Astrocyte (in vitro differentiated cells and primary cell): Measurements from ENCODE around the gene SEC23B. TPM values are rescaled to one million over a fixed set of nuclear protein-coding genes. Genes with fewer than 3 reads are reported as not detected.
"Not testable (repeated sequence)": the region's sequence is repeated elsewhere in the genome, so short reads cannot be mapped to it uniquely, and the experiment has no call there.

ENCODE experiments used
- DNase-seq: peaks from one replicate; pipeline ENCODE4 v3.0.0-alpha.2; 2010; ENCODE audit warnings: low read depth
- FAIRE-seq: peaks from 2 replicates; lab custom pipeline; 2011; peaks lifted over from hg19 to GRCh38; lab: Jason Lieb, UNC
- H2AFZ ChIP-seq: 2 replicates; pipeline ENCODE4 v1.6.0; 2012; ENCODE audit warnings: low read depth, low read length, inconsistent platforms
- H3K27ac ChIP-seq: 2 replicates; pipeline ENCODE4 v1.5.1; 2011; ENCODE audit warnings: low read depth, low read length, inconsistent platforms
- H3K27me3 ChIP-seq: 2 replicates; pipeline ENCODE4 v1.6.0; 2011; ENCODE audit warnings: low read length, inconsistent platforms; ENCODE audit not compliant: insufficient read depth
- H3K36me3 ChIP-seq: 2 replicates; pipeline ENCODE4 v1.5.1; 2011; ENCODE audit warnings: low read length, inconsistent platforms; ENCODE audit not compliant: insufficient read depth
- H3K4me1 ChIP-seq: 2 replicates; pipeline ENCODE4 v1.5.1; 2011; ENCODE audit warnings: low read length, inconsistent platforms; ENCODE audit not compliant: insufficient read depth
- H3K4me2 ChIP-seq: 2 replicates; pipeline ENCODE4 v1.6.0; 2012; ENCODE audit warnings: low read length, inconsistent platforms
- H3K4me3 ChIP-seq: 2 replicates; pipeline ENCODE4 v1.5.1; 2011; ENCODE audit warnings: low read depth, mild to moderate bottlenecking, low read length, inconsistent platforms; ENCODE audit not compliant: insufficient read depth
- H3K79me2 ChIP-seq: 2 replicates; pipeline ENCODE4 v1.6.0; 2012; ENCODE audit warnings: mild to moderate bottlenecking, low read length, inconsistent platforms; ENCODE audit not compliant: insufficient read depth
- H3K9ac ChIP-seq: 2 replicates; pipeline ENCODE4 v1.6.0; 2012; ENCODE audit warnings: mild to moderate bottlenecking, low read length, inconsistent platforms
- H3K9me3 ChIP-seq: 2 replicates; pipeline ENCODE4 v1.5.1; 2012; ENCODE audit warnings: low read depth, mild to moderate bottlenecking, low read length, inconsistent platforms; ENCODE audit not compliant: insufficient read depth
- H4K20me1 ChIP-seq: 2 replicates; pipeline ENCODE4 v1.6.0; 2012; ENCODE audit warnings: low read length, inconsistent platforms; ENCODE audit not compliant: insufficient read depth
- H3K27ac Mint-ChIP-seq: one replicate; pipeline ENCODE4 v1.8.0; 2021; ENCODE audit warnings: mild to moderate bottlenecking, mixed read lengths; ENCODE audit not compliant: unreplicated experiment
- H3K27me3 Mint-ChIP-seq: one replicate; pipeline ENCODE4 v1.8.0; 2021; ENCODE audit warnings: low read depth, mixed read lengths; ENCODE audit not compliant: unreplicated experiment
- H3K36me3 Mint-ChIP-seq: one replicate; pipeline ENCODE4 v1.8.0; 2021; ENCODE audit warnings: low read depth, mixed read lengths; ENCODE audit not compliant: unreplicated experiment
- H3K4me1 Mint-ChIP-seq: one replicate; pipeline ENCODE4 v1.8.0; 2021; ENCODE audit warnings: low read depth, mixed read lengths; ENCODE audit not compliant: unreplicated experiment
- H3K4me3 Mint-ChIP-seq: one replicate; pipeline ENCODE4 v1.8.0; 2021; ENCODE audit warnings: mild to moderate bottlenecking, moderate library complexity, mixed read lengths; ENCODE audit not compliant: unreplicated experiment
- H3K9me3 Mint-ChIP-seq: one replicate; pipeline ENCODE4 v1.8.0; 2021; ENCODE audit warnings: mild to moderate bottlenecking, mixed read lengths; ENCODE audit not compliant: unreplicated experiment
- EZH2 ChIP-seq: IDR thresholded peaks from 2 replicates; pipeline ENCODE4 v1.6.1; 2012; ENCODE audit warnings: mild to moderate bottlenecking, low read length, inconsistent platforms; ENCODE audit not compliant: insufficient read depth
- total RNA-seq: library from RNA; stranded (reverse); gene quantifications from 2 replicates; pipeline ENCODE4 v1.2.1, GENCODE V29; 2021
- TF ChIP-seq, protein P1 (sequence below): IDR thresholded peaks from 2 replicates; pipeline ENCODE4 v1.5.1; 2011; ENCODE audit warnings: low read depth, mild to moderate bottlenecking, inconsistent platforms, low read length, moderate library complexity; ENCODE audit not compliant: insufficient read depth

Gene SEC23B
- total RNA-seq, 1 donor from 2014 or later, result 61.5 TPM

GRCh38 chr20:18514127-18514526 is 6.4 kb downstream of the SEC23B start:
- H3K36me3 Mint-ChIP-seq, result peaks cover 6% of the 10 kb centered on the region
- H3K4me1 Mint-ChIP-seq, result peaks cover 3% of the 10 kb centered on the region
- Histone ChIP-seq H3K4me2 (no peak overlapping the region), H3K9ac (no peak overlapping the region), H3K4me3 (no peak overlapping the region), H3K36me3 (peaks cover 38% of the 10 kb centered on the region), H3K4me1 (no peaks in the 10 kb centered on the region), H3K9me3 (no peaks in the 10 kb centered on the region), H3K79me2 (peaks cover 35% of the 10 kb centered on the region), H2AFZ (no peak overlapping the region), H4K20me1 (peaks cover 8% of the 10 kb centered on the region), H3K27me3 (no peaks in the 10 kb centered on the region), H3K27ac (no peak overlapping the region)
- TF ChIP-seq EZH2, result no peak
- TF ChIP-seq, protein P1, sequence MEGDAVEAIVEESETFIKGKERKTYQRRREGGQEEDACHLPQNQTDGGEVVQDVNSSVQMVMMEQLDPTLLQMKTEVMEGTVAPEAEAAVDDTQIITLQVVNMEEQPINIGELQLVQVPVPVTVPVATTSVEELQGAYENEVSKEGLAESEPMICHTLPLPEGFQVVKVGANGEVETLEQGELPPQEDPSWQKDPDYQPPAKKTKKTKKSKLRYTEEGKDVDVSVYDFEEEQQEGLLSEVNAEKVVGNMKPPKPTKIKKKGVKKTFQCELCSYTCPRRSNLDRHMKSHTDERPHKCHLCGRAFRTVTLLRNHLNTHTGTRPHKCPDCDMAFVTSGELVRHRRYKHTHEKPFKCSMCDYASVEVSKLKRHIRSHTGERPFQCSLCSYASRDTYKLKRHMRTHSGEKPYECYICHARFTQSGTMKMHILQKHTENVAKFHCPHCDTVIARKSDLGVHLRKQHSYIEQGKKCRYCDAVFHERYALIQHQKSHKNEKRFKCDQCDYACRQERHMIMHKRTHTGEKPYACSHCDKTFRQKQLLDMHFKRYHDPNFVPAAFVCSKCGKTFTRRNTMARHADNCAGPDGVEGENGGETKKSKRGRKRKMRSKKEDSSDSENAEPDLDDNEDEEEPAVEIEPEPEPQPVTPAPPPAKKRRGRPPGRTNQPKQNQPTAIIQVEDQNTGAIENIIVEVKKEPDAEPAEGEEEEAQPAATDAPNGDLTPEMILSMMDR, result no peak
- FAIRE-seq, result no peak
- no peaks in the 10 kb centered on the region for H3K9me3 Mint-ChIP-seq
- H3K27me3 Mint-ChIP-seq, result no peaks in the 10 kb centered on the region
- H3K4me3 Mint-ChIP-seq, result no peak overlapping the region
- DNase-seq, result no peak
- H3K27ac Mint-ChIP-seq, result no peak overlapping the region

DNA sequence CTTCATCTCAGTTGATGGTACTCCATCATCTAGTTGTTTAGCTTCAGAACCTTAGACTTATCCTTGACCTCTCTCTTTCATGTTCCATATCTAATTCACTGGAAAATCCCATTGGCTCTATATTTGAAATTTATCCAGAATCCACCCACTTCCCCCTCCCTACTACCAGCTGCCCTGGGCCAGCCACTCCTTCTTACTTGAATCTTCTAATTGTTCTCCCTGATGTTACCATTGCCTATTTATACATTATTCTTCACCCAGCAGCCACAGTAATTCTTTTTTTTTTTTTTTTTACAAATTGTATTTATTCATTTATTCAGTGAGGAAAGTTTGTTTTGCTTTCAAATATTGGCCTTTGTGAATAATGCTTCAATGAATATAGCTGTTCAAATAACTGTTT is 8.2 kb downstream of the SEC23B start:
- DNase-seq, result no peak
- Histone ChIP-seq H3K4me2 (no peak overlapping the region), H3K79me2 (peaks cover 20% of the 10 kb centered on the region), H4K20me1 (peaks cover 8% of the 10 kb centered on the region), H3K27ac (no peak overlapping the region), H3K4me3 (no peak overlapping the region), H3K9me3 (no peaks in the 10 kb centered on the region), H3K4me1 (no peaks in the 10 kb centered on the region), H3K27me3 (no peaks in the 10 kb centered on the region), H3K36me3 (peaks cover 26% of the 10 kb centered on the region), H2AFZ (no peak overlapping the region), H3K9ac (no peak overlapping the region)
- H3K27me3 Mint-ChIP-seq, result no peaks in the 10 kb centered on the region
- H3K36me3 Mint-ChIP-seq, result peaks cover 6% of the 10 kb centered on the region
- no peak for FAIRE-seq
- TF ChIP-seq, protein P1, result no peak
- no peak for TF ChIP-seq EZH2
- no peak overlapping the region for H3K4me3 Mint-ChIP-seq
- no peaks in the 10 kb centered on the region for H3K9me3 Mint-ChIP-seq
- peaks cover 2% of the 10 kb centered on the region for H3K4me1 Mint-ChIP-seq
- H3K27ac Mint-ChIP-seq, result no peak overlapping the region

DNA sequence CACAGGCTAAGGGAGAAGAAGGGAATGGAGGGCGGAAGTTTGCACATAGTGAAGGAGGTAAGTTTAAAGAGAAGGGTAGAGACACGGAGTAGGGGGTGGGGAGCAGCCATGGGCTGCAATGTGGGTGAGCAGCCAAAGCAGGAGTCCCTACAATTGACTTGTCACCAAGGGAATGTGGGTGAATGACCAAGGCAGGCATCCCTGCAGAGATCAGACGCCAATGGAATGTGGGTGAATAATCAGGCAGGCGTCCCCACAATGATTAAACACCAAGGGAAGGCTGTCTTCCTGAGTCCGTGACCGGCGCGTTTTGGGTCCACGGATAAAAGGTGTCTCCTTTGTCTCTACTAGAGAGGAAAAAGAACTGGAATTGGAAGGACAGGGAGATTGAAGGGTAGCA is 14.3 kb downstream of the SEC23B start:
- H3K9me3 ChIP-seq, H4K20me1 ChIP-seq, H3K27me3 Mint-ChIP-seq, FAIRE-seq, H3K4me3 Mint-ChIP-seq, H3K27ac Mint-ChIP-seq, H3K9me3 Mint-ChIP-seq, H3K4me3 ChIP-seq, H2AFZ ChIP-seq, H3K27me3 ChIP-seq, H3K4me1 Mint-ChIP-seq: not testable (repeated sequence)
- Histone ChIP-seq H3K36me3 (peaks cover 22% of the 10 kb centered on the region), H3K9ac (peak overlapping the region; percentile 37), H3K4me1 (peaks cover 11% of the 10 kb centered on the region), H3K79me2 (peaks cover 11% of the 10 kb centered on the region), H3K27ac (peak overlapping the region; percentile 42), H3K4me2 (peak overlapping the region; percentile 75)
- H3K36me3 Mint-ChIP-seq, result peaks cover 11% of the 10 kb centered on the region
- peak; percentile 31 for DNase-seq
